PC-3 (cell line): ENCODE results near the gene AADACL2.

Source experiments
- EZH2 ChIP-seq: fragments of 300-600 bp; sonication (generic); IDR thresholded peaks from one replicate; pipeline ENCODE4 v1.6.1; 2017; ENCODE audit warnings: antibody characterized with exemption, mild to moderate bottlenecking, low read length; ENCODE audit not compliant: unreplicated experiment
- EZH2phosphoT487 ChIP-seq: fragments of 300-600 bp; sonication (generic); IDR thresholded peaks from 2 replicates; pipeline ENCODE4 v1.6.1; 2018; ENCODE audit warnings: mild to moderate bottlenecking, antibody characterized with exemption, low read length, borderline replicate concordance
- TF ChIP-seq, protein P1 (sequence below): fragments of 300-600 bp; sonication (generic); conservative IDR thresholded peaks from 2 replicates; pipeline ENCODE4 v1.5.1; 2017; ENCODE audit warnings: antibody characterized with exemption, low read depth, mild to moderate bottlenecking, low read length

- TF ChIP-seq EZH2, result no peak
- TF ChIP-seq, protein P1, sequence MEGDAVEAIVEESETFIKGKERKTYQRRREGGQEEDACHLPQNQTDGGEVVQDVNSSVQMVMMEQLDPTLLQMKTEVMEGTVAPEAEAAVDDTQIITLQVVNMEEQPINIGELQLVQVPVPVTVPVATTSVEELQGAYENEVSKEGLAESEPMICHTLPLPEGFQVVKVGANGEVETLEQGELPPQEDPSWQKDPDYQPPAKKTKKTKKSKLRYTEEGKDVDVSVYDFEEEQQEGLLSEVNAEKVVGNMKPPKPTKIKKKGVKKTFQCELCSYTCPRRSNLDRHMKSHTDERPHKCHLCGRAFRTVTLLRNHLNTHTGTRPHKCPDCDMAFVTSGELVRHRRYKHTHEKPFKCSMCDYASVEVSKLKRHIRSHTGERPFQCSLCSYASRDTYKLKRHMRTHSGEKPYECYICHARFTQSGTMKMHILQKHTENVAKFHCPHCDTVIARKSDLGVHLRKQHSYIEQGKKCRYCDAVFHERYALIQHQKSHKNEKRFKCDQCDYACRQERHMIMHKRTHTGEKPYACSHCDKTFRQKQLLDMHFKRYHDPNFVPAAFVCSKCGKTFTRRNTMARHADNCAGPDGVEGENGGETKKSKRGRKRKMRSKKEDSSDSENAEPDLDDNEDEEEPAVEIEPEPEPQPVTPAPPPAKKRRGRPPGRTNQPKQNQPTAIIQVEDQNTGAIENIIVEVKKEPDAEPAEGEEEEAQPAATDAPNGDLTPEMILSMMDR, result no peak
- TF ChIP-seq EZH2phosphoT487, result no peak
These were observed 73.1 kb downstream of the AADACL2 start for GRCh38 chr3:151806838-151807237.
